ENCODE results near the gene TGFB2. TPM values are rescaled to one million over a fixed set of nuclear protein-coding genes. Genes with fewer than 3 reads are reported as not detected.

TGFB2 gene
- total RNA-seq = 1 to 10 TPM; 2.4 to 2.6 TPM
- 4.5 TPM for polyA plus RNA-seq (ENCODE audit: insufficient read depth, low read depth, low replicate concordance)
- long read RNA-seq, donor 1, full-length matches to known transcripts = 5 of 5 reads
- long read RNA-seq, donor 1, partial matches to known transcripts = 0 of 5 reads
- long read RNA-seq, donor 1, other reads (novel, unspliced or antisense) = 0 of 5 reads
- long read RNA-seq, donor 2, partial matches to known transcripts = 0 of 1 reads
- long read RNA-seq, donor 2, other reads (novel, unspliced or antisense) = 0 of 1 reads

- Histone ChIP-seq H3K9me3 (no peaks in the 10 kb centered on the region), H3K27me3 (no peaks in the 10 kb centered on the region), H3K4me3 (peak within 1 kb of the TSS; percentile 57 to 67), H3K36me3 (ENCODE audit: low read depth, missing control alignments) (no peaks in the 10 kb centered on the region), H3K27ac (peak within 1 kb of the TSS; percentile 81 to 88), H3K4me1 (no peaks in the 10 kb centered on the region)
- no peak for TF ChIP-seq CTCF (IDR thresholded peaks at IDR 0.05)
- no peak for TF ChIP-seq POLR2A (IDR thresholded peaks at IDR 0.05)
- DNase-seq = peak; percentile 63
- WGBS, 2 donors = 1 to 3% methylated on average over 22 of the region's 22 CpGs
- intact Hi-C loops (cut with DNase I; ENCODE audit: low total_unique reads) = no loop called here
Observed at GRCh38 chr1:218344814-218345672, at the start of gene TGFB2. TSS of gene TGFB2 (plus strand) at chr1:218345336. CDS start at chr1:218346702, 1,366 bp downstream.

- 94 to 98% methylated on average over 2 of the region's 2 CpGs for WGBS, 2 donors
- Histone ChIP-seq H3K9me3 (no peaks in the 10 kb centered on the region), H3K4me3 (no peak overlapping the region), H3K36me3 (ENCODE audit: low read depth, missing control alignments) (no peaks in the 10 kb centered on the region), H3K27ac (no peak overlapping the region), H3K4me1 (no peaks in the 10 kb centered on the region), H3K27me3 (no peaks in the 10 kb centered on the region)
- DNase-seq = no peak
- intact Hi-C loops (cut with DNase I; ENCODE audit: low total_unique reads) = no loop called here
- TF ChIP-seq POLR2A (IDR thresholded peaks at IDR 0.05) = no peak
- no peak for TF ChIP-seq CTCF (IDR thresholded peaks at IDR 0.05)
Observed at GRCh38 chr1:218296162-218296561, 49.0 kb upstream of the TGFB2 start.

- Histone ChIP-seq H3K27me3 (no peaks in the 10 kb centered on the region), H3K4me1 (no peaks in the 10 kb centered on the region), H3K36me3 (ENCODE audit: low read depth, missing control alignments) (no peaks in the 10 kb centered on the region), H3K27ac (no peak overlapping the region), H3K4me3 (no peak overlapping the region), H3K9me3 (no peaks in the 10 kb centered on the region)
- intact Hi-C loops (cut with DNase I; ENCODE audit: low total_unique reads) = no loop called here
- DNase-seq = no peak
- TF ChIP-seq CTCF (IDR thresholded peaks at IDR 0.05) (no peak), POLR2A (IDR thresholded peaks at IDR 0.05) (no peak)
- 88 to 90% methylated on average over 2 of the region's 2 CpGs for WGBS, 2 donors
Observed at GRCh38 chr1:218297461-218297860, 47.7 kb upstream of the TGFB2 start.

GRCh38 chr1:218297867-218298266 lies 47.3 kb upstream of the TGFB2 start:
- H3K27ac ChIP-seq = no peak overlapping the region
- no peak overlapping the region for H3K4me3 ChIP-seq
- intact Hi-C loops (cut with DNase I; ENCODE audit: low total_unique reads) = no loop called here
- no peaks in the 10 kb centered on the region for H3K4me1 ChIP-seq
- no peaks in the 10 kb centered on the region for H3K27me3 ChIP-seq
- TF ChIP-seq POLR2A (IDR thresholded peaks at IDR 0.05) (no peak), CTCF (IDR thresholded peaks at IDR 0.05) (no peak)
- WGBS, 2 donors = 94 to 95% methylated on average over 1 of the region's 1 CpG
- no peaks in the 10 kb centered on the region for H3K36me3 ChIP-seq (ENCODE audit: low read depth, missing control alignments)
- no peak for DNase-seq
- H3K9me3 ChIP-seq = no peaks in the 10 kb centered on the region
